HG03439 (cell line): ENCODE data around the gene PPIH.
"Not testable (repeated sequence)": the region's sequence is repeated elsewhere in the genome, so short reads cannot be mapped to it uniquely, and the experiment has no call there.

Source experiments
- ATAC-seq: cut with Tn5 transposase; IDR thresholded peaks from one replicate; pipeline ENCODE4 v1.9.1; 2021; ENCODE audit warnings: mild to moderate bottlenecking, moderate library complexity; ENCODE audit not compliant: unreplicated experiment

PPIH gene

DNA sequence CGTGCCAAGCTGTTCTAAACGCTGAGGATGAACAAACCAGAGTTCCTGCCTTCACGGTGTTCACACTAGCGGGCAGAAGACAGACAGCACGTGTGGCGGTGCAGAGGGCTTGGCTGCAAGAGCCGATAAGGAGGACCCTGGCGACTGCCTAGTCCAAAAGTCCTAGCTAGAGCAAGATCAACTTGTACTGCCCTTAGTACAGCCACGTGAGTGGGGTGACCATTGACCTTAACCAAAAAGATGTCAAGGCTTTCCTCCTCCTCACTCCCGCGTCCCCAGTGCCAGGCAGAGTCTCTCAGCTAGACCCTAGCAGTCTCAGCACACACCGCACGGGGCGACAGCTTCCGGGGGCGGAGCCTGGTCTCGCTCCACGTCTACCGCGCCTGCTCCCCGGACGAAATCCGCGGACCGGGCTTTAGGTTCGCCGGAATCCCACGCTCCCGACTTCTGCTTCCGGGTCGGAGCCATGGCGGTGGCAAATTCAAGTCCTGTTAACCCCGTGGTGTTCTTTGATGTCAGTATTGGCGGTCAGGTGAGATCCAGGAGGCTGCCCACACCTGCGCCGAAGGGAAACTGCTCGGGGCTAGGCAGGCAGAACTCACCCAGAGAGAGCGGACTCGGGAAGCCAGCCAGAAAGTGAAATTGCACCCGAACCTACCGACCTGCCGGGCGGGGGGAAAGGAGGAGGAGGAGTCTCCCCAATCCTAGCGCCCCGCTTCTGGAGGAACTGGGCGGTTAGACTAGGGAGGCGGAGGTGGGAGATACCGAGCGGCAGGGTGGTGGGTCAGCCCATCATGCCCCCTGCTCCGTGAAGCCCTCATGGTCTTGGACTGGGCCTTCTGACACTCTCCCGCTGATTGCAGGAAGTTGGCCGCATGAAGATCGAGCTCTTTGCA lies at the start of gene PPIH:
Gene PPIH, plus strand, starts transcription at position 443 of the 896 bp plus-strand sequence. Its CDS starts 24 bp downstream, at position 467.
- peak; percentile 93 for ATAC-seq

DNA sequence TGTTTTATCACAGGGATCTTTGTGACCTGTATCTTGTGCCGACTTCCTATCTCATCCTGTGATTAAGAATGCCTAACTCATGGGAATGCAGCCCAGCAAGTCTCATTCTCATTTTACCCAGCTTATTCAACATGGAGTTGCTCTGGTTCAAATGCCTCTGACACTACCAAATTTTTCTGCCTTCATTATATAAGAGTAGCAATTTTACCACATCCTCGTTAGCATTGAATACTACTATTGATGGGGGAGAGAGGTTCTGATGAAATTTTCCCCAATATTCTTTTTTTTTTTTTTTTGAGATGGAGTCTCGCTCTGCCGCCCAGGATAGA lies 44.5 kb upstream of the PPIH start:
- no peak for ATAC-seq

DNA sequence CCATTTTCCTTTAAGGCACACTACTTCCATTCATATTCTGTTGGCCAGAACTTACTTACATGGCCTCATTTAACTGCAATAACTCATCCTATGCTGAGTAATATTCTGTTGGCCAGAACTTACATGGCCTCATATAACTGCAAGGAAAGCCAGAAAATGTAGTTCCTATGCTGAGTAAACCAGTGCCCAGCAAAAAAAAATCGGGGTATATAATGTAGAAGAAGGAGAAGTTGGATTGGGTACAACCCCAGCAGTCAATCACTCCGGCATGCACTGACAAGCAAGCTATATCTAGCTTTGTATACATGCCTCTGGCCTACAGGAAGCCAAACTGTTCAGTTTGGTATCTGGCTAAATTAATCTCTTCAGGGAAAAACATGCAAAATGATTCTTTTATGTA lies 39.4 kb upstream of the PPIH start:
- no peak for ATAC-seq

DNA sequence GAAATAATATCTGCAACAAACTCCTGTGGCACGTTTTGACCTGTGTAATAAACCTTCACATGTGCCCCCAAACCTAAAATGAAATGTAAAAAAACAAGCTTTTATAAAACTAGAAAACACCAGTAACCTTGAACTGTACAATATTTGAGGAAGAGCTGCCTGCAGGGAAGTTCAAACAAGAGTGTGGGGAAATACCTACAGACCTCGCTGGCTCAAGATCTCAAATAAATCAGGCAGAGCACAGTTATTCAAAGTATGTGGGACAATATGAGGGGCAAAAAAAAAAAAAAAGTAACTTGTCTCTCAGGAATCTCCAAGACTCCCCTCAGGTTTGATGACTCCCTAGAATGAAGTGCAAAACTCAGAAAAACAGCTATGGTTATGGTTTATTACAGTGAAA lies 37.9 kb upstream of the PPIH start:
- ATAC-seq = no peak

DNA sequence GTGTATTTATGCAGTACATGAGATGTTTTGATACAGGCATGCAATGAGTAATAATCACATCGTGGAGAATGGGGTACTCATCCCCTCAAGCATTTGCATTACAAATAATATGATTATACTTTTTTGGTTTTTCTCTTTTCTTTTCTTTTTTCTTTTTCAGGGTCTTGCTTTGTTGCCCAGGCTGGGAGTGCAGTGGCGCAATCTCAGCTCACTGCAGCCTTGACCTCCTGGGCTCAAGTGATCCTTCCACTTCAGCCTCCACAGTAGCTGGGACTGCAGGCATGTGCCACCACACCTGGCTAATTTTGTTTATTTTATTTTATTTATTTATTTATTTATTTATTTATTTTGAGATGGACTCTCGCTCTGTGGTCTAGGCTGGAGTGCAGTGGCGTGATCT lies 37.0 kb upstream of the PPIH start:
- not testable (repeated sequence) for ATAC-seq

DNA sequence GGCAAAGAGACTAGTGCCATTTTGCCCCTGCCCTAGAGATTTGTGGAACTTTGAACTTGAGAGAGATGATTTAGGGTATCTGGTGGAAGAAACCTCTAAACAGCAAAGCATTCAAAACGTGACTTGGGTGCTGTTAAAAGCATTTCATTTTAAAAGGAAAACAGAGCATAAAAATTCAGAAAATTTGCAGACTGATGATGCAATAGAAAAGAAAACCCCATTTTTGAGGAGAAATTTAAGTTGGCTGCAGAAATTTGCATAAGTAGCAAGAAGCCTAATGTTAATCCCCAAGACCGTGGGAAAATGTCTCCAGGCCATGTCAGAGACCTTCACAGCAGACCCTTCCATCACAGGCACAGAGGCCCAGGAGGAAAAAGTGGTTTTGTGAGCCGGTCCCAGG lies 31.0 kb upstream of the PPIH start:
- not testable (repeated sequence) for ATAC-seq

DNA sequence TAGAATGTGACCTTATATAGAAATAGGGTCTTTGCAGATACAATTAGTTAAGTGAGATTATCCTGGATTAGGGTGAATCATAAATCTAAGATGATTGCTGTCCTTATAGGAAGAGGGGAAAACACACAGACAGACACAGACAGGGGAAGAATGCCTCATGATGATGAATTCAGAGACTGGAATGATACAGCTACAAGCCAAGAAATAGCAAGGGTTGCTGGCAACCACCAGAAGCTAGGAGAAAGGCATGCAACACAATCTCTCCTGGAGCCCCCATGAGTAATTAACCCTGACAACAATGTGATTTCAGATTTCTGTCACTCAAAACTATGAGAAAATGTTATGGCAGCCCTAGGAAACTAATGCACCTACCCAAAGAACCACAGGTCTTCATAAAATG lies 19.1 kb upstream of the PPIH start:
- ATAC-seq = no peak

DNA sequence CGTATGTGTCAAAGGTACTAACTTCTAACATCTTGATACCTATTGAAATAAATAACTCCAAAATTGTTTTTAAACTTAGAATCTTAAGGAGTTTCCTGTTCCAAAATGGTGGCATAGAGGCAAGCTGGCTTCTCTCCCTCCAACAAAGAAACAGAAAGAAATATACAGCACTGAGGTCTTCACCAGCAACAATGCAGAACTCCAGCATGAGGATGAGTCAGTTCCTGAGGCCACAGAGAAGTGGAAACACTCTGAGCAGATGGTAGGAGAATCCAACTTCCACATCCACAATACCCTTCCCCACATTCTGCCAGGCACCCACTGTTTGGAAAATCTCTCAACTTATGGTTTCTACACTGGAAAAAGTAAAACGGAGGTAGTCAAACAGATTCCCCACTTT lies 12.2 kb upstream of the PPIH start:
- ATAC-seq = no peak

DNA sequence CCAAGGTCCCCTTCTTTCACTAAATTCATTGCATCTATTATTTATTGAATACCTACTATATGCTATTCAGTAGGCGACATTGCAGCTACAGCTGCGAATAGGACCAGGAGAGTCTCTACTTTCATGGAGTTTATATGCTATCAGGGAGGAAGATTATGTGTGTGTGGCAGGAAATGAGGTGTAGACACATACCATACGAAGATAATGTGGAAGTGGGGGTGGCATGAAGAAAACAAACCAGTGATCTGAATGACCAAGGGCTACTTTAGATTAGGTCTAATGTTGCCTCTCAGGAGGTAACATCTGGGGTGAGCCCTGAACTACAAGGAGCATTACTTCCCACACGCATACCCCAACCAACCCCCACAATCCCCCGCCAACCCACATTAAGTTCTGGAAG lies 1.0 kb upstream of the PPIH start:
- ATAC-seq = no peak

DNA sequence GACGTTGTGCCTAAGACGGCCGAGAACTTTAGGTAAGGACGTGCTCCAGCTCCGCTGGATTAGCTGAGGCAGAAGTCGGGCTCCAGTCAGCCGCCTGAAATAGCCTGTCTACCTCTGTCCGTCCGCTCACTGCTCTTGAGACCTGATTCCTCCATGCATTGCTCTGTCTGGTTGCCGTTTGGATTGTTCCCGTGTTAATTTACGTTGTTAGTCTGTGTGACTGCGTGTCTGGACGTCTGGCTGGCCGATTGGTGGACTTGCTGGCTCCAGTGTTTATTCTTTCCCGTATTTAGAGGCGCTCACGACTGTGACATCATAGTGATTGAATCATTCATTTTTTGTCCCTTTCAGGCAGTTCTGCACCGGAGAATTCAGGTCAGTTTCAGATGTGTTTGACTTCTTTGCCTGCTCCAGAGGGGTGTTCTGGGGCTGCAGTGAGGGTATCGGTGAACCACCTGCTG lies 684 bp downstream of the PPIH start:
- no peak for ATAC-seq

DNA sequence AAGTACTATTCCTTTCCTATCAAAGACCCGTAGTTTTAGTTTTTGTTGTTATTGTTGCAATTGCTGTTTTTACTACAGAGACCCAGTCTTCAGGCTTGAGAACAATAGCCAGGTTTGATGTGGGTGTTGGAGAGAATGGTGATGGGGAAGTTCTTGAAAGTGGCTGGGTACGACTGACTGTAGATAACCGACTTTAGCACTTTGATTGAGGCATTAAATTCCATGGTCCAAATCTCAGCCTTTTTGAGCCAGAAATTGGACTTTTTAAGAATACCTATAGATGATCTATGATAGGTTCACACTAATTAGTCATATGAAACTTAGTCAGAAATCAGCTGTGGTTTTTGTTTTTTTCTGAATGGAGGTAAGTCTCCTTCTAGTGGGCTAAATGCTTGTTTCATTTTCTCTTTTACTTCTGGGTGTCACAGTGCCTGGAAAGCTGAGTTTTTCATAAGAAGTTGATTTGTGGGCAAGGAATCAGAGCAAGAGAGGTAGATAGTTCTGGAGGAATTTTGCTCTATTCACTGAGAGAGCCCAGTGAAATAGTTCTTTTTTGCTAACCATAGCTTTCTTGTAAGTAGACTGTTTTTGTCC lies 2.8 kb downstream of the PPIH start:
- ATAC-seq = no peak

DNA sequence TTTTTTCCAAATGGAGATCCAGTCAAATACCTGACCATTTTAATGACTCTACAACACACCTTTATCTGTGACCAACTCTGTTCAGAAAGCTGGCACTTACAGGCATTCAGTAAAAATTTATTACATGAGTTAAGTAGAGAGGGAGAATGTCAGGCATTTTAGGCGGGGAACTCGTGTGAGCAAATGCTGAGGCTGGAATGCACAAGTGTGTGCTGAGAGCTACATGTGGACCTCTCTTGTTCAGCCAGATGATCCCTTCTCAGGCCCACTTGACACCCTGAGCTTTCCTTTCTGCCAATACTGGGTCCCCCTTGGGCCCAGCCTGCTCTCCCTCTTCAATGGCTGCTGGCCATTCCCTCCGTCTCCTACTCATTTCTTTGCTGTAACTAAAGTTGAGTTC lies 11.7 kb downstream of the PPIH start:
- ATAC-seq = no peak

DNA sequence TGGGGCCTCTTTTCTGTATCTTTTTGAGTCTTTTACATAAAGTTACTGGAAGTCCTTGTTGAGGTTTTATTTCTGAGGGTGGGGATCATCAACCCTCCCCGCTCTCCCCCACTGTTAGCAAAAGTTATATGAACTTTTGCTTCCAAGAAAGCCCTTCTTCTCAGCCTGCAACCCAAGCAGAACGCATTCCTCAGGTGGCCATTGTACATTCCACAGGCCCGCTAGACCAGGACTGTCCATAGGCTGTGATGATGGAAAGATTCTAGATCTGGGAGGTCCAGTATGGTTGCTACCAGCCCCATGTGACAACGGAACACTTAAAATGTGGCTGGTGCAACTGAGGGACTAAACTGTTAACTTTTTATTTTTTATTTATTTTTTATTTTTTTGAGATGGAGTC lies 12.2 kb downstream of the PPIH start:
- ATAC-seq = no peak

DNA sequence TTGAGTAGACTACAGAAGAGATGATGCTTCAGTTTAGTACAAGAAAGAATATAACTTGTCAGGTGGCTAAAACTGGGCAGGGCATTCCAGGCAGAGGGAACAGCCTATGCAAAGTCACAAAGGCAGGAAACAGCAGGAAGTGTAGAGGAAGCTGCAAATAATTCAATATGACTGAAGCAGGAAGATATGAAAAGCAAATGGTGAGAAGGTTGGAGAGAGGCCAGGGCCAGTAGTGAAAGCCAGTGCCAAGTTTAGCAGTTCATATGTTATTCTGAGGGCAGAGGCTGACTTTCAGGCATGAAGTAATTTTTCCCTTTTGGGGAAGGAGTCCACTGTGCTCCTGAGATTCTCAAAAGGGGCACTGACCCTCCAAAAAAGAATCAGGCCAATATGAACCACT lies 16.0 kb downstream of the PPIH start:
- no peak for ATAC-seq

DNA sequence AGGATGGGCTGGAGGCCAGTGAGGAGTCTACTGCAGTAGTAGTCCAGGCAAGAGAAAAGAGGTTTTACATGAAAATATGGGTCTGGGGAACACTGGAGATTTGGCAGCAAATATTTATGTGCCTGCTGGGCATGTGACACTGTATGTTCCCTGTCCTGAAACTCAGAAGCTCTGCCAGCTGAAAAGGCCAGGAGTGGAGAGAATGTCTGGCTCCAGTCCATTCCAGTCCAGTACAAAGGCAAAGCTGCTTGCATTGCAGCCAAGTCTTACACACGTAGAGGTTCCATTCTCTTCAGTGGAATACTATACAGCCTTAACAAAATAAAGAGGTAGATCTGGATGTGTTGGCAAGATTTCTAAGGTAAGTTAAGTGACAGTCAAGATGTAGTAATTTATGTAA lies 16.5 kb downstream of the PPIH start:
- ATAC-seq = no peak

DNA sequence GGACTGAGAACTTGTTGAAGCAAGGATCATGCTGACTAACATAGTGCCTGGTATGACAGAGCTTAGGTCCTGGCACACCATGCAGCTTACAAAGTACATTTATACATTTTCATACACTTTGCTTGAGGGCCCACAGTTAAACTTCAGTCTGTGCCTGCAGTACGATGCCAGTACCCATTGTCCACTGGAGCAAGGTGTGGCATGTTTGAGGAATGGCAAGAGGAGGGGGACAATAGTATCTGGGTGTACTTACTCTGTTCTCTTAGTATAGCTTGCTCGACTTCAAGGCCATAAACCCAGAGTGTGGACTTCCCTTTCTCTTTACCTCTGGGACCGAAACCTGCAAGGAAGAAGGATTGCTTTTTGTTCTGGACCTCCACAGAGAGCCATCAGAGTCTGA lies 17.2 kb downstream of the PPIH start:
- ATAC-seq = no peak

DNA sequence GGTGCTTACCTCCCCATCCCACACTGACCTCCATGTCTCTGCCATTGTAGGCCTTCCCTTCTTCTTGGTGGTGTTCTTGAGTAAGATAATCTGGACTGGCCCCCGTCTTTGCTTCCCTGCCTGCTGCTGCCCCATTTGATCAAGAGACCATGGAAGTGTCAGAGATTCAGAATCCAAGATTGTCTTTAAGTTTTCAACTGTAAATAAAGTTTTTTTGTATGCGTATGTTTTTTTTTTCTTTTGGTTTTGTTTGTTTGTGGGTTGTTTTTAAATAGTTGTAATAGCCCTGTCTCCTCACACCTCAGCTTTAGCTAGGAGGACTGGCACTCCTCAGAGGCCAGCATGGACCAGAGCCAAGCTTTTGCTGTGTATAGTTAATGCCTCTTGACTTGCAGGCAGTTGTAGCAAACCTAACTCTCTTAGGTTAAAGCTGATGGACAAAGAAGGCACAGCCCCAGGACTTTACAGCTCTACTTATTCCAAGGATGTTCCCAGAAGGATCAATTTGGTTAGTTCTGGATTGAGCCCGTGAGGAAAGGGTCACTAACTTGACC lies 18.4 kb downstream of the PPIH start:
- ATAC-seq = no peak

DNA sequence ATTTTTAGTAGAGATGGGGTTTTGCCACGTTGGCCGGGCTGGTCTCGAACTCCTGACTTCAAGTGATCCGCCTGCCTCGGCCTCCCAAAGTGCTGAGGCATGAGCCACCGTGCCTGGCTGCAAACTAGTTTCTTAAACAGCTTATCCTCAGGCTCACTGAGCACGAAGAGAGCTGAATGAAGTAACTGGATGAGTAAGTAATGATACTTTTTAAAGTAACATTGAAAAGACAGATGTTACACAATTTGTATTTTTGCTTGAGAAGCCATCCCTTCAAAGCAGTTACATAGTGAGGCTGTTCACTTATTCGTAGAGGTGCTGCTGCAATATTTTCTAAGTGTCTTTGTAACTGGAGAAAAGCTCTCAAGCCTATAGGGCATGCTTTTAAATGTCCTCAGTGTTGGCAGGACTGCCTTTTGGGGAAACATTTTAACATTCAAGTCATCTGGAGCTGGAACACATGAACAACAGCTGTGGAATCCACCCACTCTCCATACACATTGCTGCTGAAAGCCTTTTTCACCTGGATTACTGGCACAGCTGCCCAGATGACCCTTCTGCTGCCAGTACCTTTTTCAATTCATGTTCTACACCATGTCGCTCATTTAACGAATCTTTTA lies 21.3 kb downstream of the PPIH start:
- ATAC-seq = no peak

DNA sequence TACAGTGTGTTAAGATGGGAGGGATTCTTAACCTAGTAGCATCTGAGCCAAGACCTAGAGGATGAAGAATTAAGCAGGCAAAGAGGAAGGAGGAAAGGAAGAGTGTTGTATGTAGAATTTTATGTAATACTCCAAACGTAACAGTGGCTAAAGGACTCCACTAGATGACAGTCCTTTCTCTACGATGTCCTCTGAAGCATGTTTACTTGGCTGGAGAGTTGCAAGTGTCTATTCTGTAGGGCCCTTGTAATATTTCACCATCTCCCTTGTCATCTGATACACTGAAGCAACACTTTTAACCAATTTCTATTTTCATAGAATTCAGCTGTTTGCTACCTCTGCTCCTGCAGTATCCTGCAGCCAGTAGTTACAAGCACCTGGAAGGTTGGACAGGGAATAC lies 21.8 kb downstream of the PPIH start:
- no peak for ATAC-seq

DNA sequence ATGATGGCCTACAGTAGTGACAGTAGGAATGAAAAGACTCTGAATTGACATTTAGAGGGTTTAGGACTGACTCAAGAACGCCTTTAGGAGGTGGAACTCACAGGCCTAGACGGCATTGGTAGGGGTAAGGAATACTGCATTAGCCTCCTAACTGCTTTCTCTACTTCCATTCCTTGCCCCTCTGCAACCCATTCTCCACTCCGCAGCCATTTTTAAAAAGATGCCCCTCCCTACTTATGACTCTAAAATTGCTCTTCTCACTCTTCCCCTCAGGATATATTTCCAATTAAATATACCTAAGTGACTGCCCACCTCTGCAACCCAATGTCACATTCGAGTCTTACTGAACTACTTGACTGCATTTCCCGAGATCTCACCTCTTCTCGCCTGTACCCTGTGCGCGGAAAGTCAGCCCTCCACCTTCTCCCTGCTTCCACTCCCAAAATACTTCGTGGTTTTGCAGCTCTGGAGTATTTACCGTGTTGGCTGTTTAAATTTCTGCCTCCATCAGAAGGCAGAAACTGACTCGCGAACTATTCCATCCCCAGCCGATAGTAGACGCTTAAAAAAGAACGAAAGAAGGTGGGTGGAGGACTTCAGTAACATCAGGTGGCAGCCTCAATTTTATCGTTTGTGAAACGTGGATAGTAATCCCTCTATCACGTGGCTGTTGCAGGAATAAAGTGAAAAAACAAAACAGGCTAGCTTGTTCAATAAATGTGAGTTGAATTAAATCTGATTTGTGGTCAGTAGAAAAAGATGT lies 22.9 kb downstream of the PPIH start:
- no peak for ATAC-seq
